SK-N-SH treated with all-trans-retinoic acid at 6 μM for 48 hours (cell line): Measurements from ENCODE around the gene NFIB.

Source experiments
- ATAC-seq: fragments of 200-7000 bp; cut with Tn5 transposase; 3 replicates; pipeline ENCODE4 v1.9.1; 2020; ENCODE audit warnings: mild to moderate bottlenecking, moderate library complexity
- ARNTL ChIP-seq: fragments of 450-650 bp; formaldehyde crosslinking; IDR thresholded peaks from 2 replicates; pipeline ENCODE4 v1.5.0; 2020; ENCODE audit warnings: low read depth, mild to moderate bottlenecking, moderate library complexity, borderline replicate concordance
- CSDC2 ChIP-seq: fragments of 250-450 bp; sonication (Bioruptor Pico); IDR thresholded peaks from 2 replicates; pipeline ENCODE4 v1.5.0; 2020; ENCODE audit warnings: mild to moderate bottlenecking, moderate library complexity
- ESRRG ChIP-seq: fragments of 250-450 bp; sonication (Bioruptor Pico); IDR thresholded peaks from 2 replicates; pipeline ENCODE4 v1.6.1; 2021; ENCODE audit warnings: mild to moderate bottlenecking
- ISL1 ChIP-seq: fragments of 250-450 bp; sonication (Bioruptor Pico); IDR thresholded peaks from 2 replicates; pipeline ENCODE4 v2.1.2; 2022; ENCODE audit warnings: mild to moderate bottlenecking, moderate library complexity
- OSR1 ChIP-seq: fragments of 250-450 bp; sonication (Bioruptor Pico); IDR thresholded peaks from 2 replicates; pipeline ENCODE4 v1.8.0; 2022; ENCODE audit warnings: moderate library complexity, mild to moderate bottlenecking, inconsistent platforms
- PPARA ChIP-seq: fragments of 250-450 bp; sonication (Bioruptor Pico); IDR thresholded peaks from 2 replicates; pipeline ENCODE4 v1.5.0; 2020; ENCODE audit warnings: mild to moderate bottlenecking, borderline replicate concordance
- RARB ChIP-seq: fragments of 250-450 bp; sonication (Bioruptor Pico); IDR thresholded peaks from 2 replicates; pipeline ENCODE4 v1.8.0; 2021; ENCODE audit warnings: mild to moderate bottlenecking, moderate library complexity
- SNAI2 ChIP-seq: fragments of 250-450 bp; sonication (Bioruptor Pico); IDR thresholded peaks from 2 replicates; pipeline ENCODE4 v1.5.0; 2020; ENCODE audit warnings: mild to moderate bottlenecking, moderate library complexity
- ZC3H10 ChIP-seq: fragments of 250-450 bp; sonication (Bioruptor Pico); IDR thresholded peaks from 2 replicates; pipeline ENCODE4 v1.5.1; 2021; ENCODE audit warnings: mild to moderate bottlenecking, moderate library complexity
- ZFP3 ChIP-seq: fragments of 250-450 bp; sonication (Bioruptor Pico); IDR thresholded peaks from 2 replicates; pipeline ENCODE4 v1.5.0; 2020; ENCODE audit warnings: mild to moderate bottlenecking, moderate library complexity
- ZFP30 ChIP-seq: fragments of 450-650 bp; formaldehyde crosslinking; IDR thresholded peaks from 2 replicates; pipeline ENCODE4 v1.5.0; 2022; ENCODE audit warnings: mild to moderate bottlenecking, moderate library complexity
- ZNF565 ChIP-seq: fragments of 450-650 bp; formaldehyde crosslinking; conservative IDR thresholded peaks from 2 replicates; pipeline ENCODE4 v1.5.0; 2020; ENCODE audit warnings: low read depth, mild to moderate bottlenecking, moderate library complexity
- ZNF8 ChIP-seq: fragments of 450-650 bp; formaldehyde crosslinking; IDR thresholded peaks from 2 replicates; pipeline ENCODE4 v1.5.0; 2020; ENCODE audit warnings: mild to moderate bottlenecking, moderate library complexity
- TF ChIP-seq, protein P1 (sequence below): fragments of 250-450 bp; sonication (Bioruptor Pico); IDR thresholded peaks from 2 replicates; pipeline ENCODE4 v1.5.0; 2020; ENCODE audit warnings: mild to moderate bottlenecking, moderate library complexity
- TF ChIP-seq, protein P2 (sequence below): fragments of 250-450 bp; sonication (Bioruptor Pico); IDR thresholded peaks from 2 replicates; pipeline ENCODE4 v1.5.1; 2020; ENCODE audit warnings: low read depth, mild to moderate bottlenecking, moderate library complexity
- TF ChIP-seq, protein P3 (sequence below): fragments of 250-450 bp; sonication (Bioruptor Pico); IDR thresholded peaks from 2 replicates; pipeline ENCODE4 v1.8.0; 2021; ENCODE audit warnings: low read depth, mild to moderate bottlenecking, moderate library complexity, borderline replicate concordance

The NFIB gene

DNA sequence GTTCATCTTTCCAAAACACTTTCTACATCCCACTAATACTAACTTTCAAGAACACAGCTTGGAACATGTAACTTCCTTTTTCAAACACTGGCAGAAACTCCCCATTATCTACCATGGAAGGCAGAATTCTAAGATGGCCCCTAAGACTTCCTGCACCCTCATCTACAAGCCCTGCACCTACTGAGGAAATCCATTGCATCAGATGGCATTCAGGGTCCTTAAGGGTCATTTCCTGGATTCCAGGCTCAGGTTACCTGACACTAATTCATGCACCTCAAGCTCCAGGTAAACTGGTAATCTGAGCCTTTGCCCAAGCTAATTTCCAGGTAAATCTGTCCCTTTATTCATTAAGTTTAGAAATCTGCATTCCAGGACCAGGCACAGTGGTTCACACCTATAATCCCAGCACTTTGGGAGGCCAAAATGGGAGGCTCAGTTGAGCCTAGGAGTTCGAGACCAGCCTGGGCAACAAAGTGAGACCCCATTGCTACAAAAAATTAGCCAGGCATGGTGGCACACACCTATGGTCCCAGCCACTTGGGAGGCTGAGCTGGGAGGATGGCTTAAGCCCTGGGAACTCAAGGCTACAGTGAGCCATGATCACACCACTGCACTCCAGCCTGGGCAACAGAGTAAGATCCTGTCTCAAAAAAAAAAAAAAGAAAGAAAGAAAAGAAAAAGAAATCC lies 91.6 kb downstream of the NFIB start (continued):
- TF ChIP-seq, protein P1, sequence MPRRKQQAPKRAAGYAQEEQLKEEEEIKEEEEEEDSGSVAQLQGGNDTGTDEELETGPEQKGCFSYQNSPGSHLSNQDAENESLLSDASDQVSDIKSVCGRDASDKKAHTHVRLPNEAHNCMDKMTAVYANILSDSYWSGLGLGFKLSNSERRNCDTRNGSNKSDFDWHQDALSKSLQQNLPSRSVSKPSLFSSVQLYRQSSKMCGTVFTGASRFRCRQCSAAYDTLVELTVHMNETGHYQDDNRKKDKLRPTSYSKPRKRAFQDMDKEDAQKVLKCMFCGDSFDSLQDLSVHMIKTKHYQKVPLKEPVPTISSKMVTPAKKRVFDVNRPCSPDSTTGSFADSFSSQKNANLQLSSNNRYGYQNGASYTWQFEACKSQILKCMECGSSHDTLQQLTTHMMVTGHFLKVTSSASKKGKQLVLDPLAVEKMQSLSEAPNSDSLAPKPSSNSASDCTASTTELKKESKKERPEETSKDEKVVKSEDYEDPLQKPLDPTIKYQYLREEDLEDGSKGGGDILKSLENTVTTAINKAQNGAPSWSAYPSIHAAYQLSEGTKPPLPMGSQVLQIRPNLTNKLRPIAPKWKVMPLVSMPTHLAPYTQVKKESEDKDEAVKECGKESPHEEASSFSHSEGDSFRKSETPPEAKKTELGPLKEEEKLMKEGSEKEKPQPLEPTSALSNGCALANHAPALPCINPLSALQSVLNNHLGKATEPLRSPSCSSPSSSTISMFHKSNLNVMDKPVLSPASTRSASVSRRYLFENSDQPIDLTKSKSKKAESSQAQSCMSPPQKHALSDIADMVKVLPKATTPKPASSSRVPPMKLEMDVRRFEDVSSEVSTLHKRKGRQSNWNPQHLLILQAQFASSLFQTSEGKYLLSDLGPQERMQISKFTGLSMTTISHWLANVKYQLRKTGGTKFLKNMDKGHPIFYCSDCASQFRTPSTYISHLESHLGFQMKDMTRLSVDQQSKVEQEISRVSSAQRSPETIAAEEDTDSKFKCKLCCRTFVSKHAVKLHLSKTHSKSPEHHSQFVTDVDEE (CRISPR knock-in tag) = no peak
- TF ChIP-seq OSR1 (CRISPR knock-in tag) (no peak), ZFP30 (CRISPR knock-in tag) (no peak), SNAI2 (CRISPR knock-in tag) (no peak)

DNA sequence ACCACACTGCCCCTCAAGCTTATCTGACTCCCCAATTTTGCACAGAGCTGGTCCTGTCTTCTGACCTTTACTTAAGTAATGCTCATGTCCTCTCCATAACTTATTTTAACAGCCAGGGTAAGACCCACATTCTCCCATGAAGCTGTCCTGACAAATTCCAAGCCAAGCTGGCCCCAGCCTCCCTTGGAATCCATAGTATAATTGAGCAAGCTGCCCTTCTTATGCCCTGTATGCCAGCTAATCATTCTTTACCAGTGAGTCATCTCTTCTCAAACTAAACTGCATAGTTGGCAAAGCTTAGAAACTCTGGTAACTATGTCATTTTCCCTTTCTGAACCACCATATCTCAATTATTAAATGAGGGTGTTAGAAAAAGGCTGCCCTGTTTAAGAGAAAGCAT lies 92.4 kb downstream of the NFIB start:
- peak; percentile 90 for ATAC-seq
- peak; percentile 83 for TF ChIP-seq ISL1 (CRISPR knock-in tag)
- TF ChIP-seq, protein P2, sequence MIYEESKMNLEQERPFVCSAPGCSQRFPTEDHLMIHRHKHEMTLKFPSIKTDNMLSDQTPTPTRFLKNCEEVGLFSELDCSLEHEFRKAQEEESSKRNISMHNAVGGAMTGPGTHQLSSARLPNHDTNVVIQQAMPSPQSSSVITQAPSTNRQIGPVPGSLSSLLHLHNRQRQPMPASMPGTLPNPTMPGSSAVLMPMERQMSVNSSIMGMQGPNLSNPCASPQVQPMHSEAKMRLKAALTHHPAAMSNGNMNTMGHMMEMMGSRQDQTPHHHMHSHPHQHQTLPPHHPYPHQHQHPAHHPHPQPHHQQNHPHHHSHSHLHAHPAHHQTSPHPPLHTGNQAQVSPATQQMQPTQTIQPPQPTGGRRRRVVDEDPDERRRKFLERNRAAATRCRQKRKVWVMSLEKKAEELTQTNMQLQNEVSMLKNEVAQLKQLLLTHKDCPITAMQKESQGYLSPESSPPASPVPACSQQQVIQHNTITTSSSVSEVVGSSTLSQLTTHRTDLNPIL (CRISPR knock-in tag) = peak; percentile 49; the same call in 1 of the 2 replicates
- TF ChIP-seq PPARA = no peak
- no peak for TF ChIP-seq CSDC2 (CRISPR knock-in tag)

DNA sequence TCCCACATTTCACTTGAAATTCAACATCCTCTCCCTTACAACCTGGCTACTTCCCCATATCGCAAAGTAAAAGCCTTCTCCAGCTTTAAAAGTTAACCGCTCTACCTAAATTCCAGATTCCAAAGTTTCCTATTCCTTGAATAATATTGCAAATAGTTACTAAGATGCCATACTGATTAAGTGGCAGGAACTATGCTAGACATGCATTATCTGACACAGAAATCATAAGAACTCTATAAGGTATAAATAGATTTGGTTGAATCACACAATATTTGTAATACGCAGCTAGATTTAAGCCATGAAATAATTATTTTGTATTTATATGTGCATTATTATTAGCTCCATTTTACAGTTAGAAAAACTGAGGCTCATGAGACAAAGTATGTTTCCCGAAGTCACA lies 92.8 kb downstream of the NFIB start:
- TF ChIP-seq, protein P3, sequence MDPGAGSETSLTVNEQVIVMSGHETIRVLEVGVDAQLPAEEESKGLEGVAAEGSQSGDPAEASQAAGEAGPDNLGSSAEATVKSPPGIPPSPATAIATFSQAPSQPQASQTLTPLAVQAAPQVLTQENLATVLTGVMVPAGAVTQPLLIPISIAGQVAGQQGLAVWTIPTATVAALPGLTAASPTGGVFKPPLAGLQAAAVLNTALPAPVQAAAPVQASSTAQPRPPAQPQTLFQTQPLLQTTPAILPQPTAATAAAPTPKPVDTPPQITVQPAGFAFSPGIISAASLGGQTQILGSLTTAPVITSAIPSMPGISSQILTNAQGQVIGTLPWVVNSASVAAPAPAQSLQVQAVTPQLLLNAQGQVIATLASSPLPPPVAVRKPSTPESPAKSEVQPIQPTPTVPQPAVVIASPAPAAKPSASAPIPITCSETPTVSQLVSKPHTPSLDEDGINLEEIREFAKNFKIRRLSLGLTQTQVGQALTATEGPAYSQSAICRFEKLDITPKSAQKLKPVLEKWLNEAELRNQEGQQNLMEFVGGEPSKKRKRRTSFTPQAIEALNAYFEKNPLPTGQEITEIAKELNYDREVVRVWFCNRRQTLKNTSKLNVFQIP = no peak
- no peak for TF ChIP-seq ZC3H10 (CRISPR knock-in tag)
- no peak for TF ChIP-seq ZNF565
- TF ChIP-seq, protein P2 (CRISPR knock-in tag) = no peak
- TF ChIP-seq, protein P1 (CRISPR knock-in tag) = no peak
- no peak for TF ChIP-seq ZFP3 (CRISPR knock-in tag)
- peak; percentile 47 for ATAC-seq

DNA sequence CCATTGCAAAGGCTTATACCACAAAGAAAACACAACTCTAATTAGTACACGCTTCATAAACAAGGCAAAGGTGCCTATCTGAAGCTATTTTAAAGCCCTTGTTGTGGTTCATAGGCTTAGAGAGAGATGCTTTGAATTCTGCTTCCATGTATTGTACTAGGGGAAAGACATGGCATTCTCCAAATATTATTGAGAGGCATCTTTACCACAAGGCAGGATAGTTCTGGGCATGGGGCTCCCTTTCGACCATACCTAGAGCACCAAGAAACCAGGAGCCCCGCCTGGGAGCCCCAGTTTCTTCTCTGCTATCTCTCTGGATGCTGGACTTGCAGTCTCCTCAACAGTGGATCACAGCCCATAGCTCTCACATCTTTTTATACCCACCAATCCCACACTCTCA lies 93.7 kb downstream of the NFIB start:
- peak; percentile 6; the same call in 1 of the 3 replicates for ATAC-seq

More for the DNA sequence above, 93.7 kb downstream of the NFIB start:
- TF ChIP-seq RARB = no peak
- TF ChIP-seq, protein P3 = no peak
- TF ChIP-seq, protein P1 (CRISPR knock-in tag) = no peak
- TF ChIP-seq, protein P2 (CRISPR knock-in tag) = no peak
- TF ChIP-seq ZNF565 = no peak
- no peak for TF ChIP-seq ZNF8 (CRISPR knock-in tag)
- TF ChIP-seq ESRRG (CRISPR knock-in tag) = no peak
- no peak for TF ChIP-seq ARNTL (CRISPR knock-in tag)
- no peak for TF ChIP-seq ZC3H10 (CRISPR knock-in tag)
- TF ChIP-seq ISL1 (CRISPR knock-in tag) = no peak
